ENCODE measurements around the gene HUNK. TPM values are rescaled to one million over a fixed set of nuclear protein-coding genes. Genes with fewer than 3 reads are reported as not detected.
A peak's percentile ranks its signal among the peaks of the same experiment; 100 is the strongest.
"Not testable (repeated sequence)": the region's sequence is repeated elsewhere in the genome, so short reads cannot be mapped to it uniquely, and the experiment has no call there.

The HUNK gene
- total RNA-seq, 2 donors from 2014 or later, result 5.8 to 8.4 TPM

DNA sequence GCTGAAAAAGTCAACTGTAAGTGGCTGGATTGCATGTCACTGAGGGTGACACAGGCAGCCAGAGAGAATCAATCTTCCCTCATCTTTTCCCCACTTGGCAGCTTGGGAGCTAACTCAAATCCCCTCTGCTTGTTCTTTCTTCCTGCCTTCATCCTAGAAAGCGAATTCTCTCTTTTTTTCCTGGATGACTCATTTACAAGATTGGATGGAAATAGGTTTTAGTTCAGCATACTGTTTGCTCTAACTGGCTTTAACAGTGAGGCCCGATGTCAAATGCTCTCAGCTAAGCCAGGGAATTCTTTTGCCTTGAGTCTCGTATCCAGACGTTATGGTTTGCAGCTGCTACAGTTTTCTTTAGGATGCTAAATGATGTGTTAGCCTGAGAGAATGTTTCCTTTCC is 72.7 kb downstream of the HUNK start:
- no peak overlapping the region for H3K4me3 ChIP-seq (ENCODE audit: low read length)
- no peaks in the 10 kb centered on the region for H3K9me3 Mint-ChIP-seq
- no peaks in the 10 kb centered on the region for H3K36me3 ChIP-seq (ENCODE audit: control insufficient read depth, insufficient read depth, low read length)
- no peaks in the 10 kb centered on the region for H3K27me3 ChIP-seq (ENCODE audit: control insufficient read depth, insufficient read depth, low read length, poor library complexity, severe bottlenecking)
- no peak for DNase-seq
- no peak overlapping the region for H3K4me3 Mint-ChIP-seq
- no peak overlapping the region for H3K9ac ChIP-seq (ENCODE audit: extremely low read depth, low read length, poor library complexity, severe bottlenecking)
- peaks cover 2% of the 10 kb centered on the region for H3K27me3 Mint-ChIP-seq (ENCODE audit: insufficient read depth)
- WGBS, 2 experiments (ENCODE audit: insufficient coverage in 1 of 2, insufficient read length in 1 of 2), result 60 to 86% methylated on average over 3 to 4 of the region's 4 CpGs
- no peak overlapping the region for H3K27ac Mint-ChIP-seq
- H3K4me1 Mint-ChIP-seq, result peaks cover 23% of the 10 kb centered on the region
- peaks cover 4% of the 10 kb centered on the region for H3K36me3 Mint-ChIP-seq (ENCODE audit: low read depth)
- H3K9me3 ChIP-seq (ENCODE audit: control insufficient read depth, low read length), result no peaks in the 10 kb centered on the region
- peaks cover 4% of the 10 kb centered on the region for H3K4me1 ChIP-seq (ENCODE audit: control insufficient read depth, insufficient read depth, low read length)
- TF ChIP-seq, protein P1, sequence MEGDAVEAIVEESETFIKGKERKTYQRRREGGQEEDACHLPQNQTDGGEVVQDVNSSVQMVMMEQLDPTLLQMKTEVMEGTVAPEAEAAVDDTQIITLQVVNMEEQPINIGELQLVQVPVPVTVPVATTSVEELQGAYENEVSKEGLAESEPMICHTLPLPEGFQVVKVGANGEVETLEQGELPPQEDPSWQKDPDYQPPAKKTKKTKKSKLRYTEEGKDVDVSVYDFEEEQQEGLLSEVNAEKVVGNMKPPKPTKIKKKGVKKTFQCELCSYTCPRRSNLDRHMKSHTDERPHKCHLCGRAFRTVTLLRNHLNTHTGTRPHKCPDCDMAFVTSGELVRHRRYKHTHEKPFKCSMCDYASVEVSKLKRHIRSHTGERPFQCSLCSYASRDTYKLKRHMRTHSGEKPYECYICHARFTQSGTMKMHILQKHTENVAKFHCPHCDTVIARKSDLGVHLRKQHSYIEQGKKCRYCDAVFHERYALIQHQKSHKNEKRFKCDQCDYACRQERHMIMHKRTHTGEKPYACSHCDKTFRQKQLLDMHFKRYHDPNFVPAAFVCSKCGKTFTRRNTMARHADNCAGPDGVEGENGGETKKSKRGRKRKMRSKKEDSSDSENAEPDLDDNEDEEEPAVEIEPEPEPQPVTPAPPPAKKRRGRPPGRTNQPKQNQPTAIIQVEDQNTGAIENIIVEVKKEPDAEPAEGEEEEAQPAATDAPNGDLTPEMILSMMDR (conservative IDR thresholded peaks at IDR 0.05), result no peak
- peak overlapping the region; percentile 34 for H3K27ac ChIP-seq (ENCODE audit: low read depth, low read length)

GRCh38 chr21:31946231-31946630 is 73.4 kb downstream of the HUNK start:
- DNase-seq, result no peak
- Mint-ChIP-seq H3K4me3 (no peak overlapping the region), H3K4me1 (peaks cover 23% of the 10 kb centered on the region), H3K36me3 (ENCODE audit: low read depth) (peaks cover 4% of the 10 kb centered on the region), H3K9me3 (no peaks in the 10 kb centered on the region), H3K27me3 (ENCODE audit: insufficient read depth) (peaks cover 2% of the 10 kb centered on the region), H3K27ac (no peak overlapping the region)
- 93 to 96% methylated on average over 6 to 7 of the region's 7 CpGs for WGBS, 2 experiments (ENCODE audit: insufficient coverage in 1 of 2, insufficient read length in 1 of 2)
- H3K9me3 ChIP-seq (ENCODE audit: control insufficient read depth, low read length), result no peaks in the 10 kb centered on the region
- no peak overlapping the region for H3K9ac ChIP-seq (ENCODE audit: extremely low read depth, low read length, poor library complexity, severe bottlenecking)
- H3K4me3 ChIP-seq (ENCODE audit: low read length), result no peak overlapping the region
- peaks cover 4% of the 10 kb centered on the region for H3K4me1 ChIP-seq (ENCODE audit: control insufficient read depth, insufficient read depth, low read length)
- no peaks in the 10 kb centered on the region for H3K27me3 ChIP-seq (ENCODE audit: control insufficient read depth, insufficient read depth, low read length, poor library complexity, severe bottlenecking)
- no peaks in the 10 kb centered on the region for H3K36me3 ChIP-seq (ENCODE audit: control insufficient read depth, insufficient read depth, low read length)
- no peak overlapping the region for H3K27ac ChIP-seq (ENCODE audit: low read depth, low read length)
- TF ChIP-seq, protein P1 (conservative IDR thresholded peaks at IDR 0.05), result no peak

- H3K27me3 ChIP-seq (ENCODE audit: control insufficient read depth, insufficient read depth, low read length, poor library complexity, severe bottlenecking); H3K4me3 ChIP-seq (ENCODE audit: low read length); H3K27me3 Mint-ChIP-seq (ENCODE audit: insufficient read depth); DNase-seq; H3K4me1 ChIP-seq (ENCODE audit: control insufficient read depth, insufficient read depth, low read length); H3K9ac ChIP-seq (ENCODE audit: extremely low read depth, low read length, poor library complexity, severe bottlenecking); H3K27ac Mint-ChIP-seq; H3K27ac ChIP-seq (ENCODE audit: low read depth, low read length); H3K36me3 Mint-ChIP-seq (ENCODE audit: low read depth); H3K9me3 ChIP-seq (ENCODE audit: control insufficient read depth, low read length); H3K4me3 Mint-ChIP-seq; H3K36me3 ChIP-seq (ENCODE audit: control insufficient read depth, insufficient read depth, low read length); H3K9me3 Mint-ChIP-seq: not testable (repeated sequence)
- H3K4me1 Mint-ChIP-seq, result peaks cover 23% of the 10 kb centered on the region
- WGBS, 2 experiments (ENCODE audit: insufficient coverage in 1 of 2, insufficient read length in 1 of 2), result 97% methylated on average over 20 to 32 of the region's 32 CpGs
These were observed 74.2 kb downstream of the HUNK start for GRCh38 chr21:31946876-31947550.

DNA sequence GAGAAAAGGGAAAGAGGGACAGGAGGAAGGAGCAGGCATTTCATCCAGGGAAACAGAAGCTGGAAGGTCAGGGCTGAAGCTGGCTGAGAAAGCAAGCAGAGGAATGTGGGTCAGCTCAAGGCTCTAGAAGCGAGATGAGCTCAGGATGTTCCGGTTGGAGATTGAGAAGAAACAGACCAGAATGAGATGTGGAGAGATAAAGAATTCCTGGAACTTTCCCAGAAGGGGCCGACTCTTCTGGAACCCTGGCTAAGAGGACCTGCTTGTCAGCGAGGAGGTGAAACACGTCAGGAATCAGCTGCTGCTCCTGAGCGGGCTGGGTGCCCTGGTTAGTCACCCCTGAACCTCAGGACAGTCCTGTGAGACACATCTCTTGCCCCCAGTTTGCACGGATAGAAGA is 75.9 kb downstream of the HUNK start:
- DNase-seq, result no peak
- Histone ChIP-seq H3K4me1 (ENCODE audit: control insufficient read depth, insufficient read depth, low read length) (peaks cover under 1% of the 10 kb centered on the region), H3K4me3 (ENCODE audit: low read length) (no peak overlapping the region), H3K27ac (ENCODE audit: low read depth, low read length) (no peak overlapping the region), H3K27me3 (ENCODE audit: control insufficient read depth, insufficient read depth, low read length, poor library complexity, severe bottlenecking) (no peaks in the 10 kb centered on the region), H3K9ac (ENCODE audit: extremely low read depth, low read length, poor library complexity, severe bottlenecking) (no peak overlapping the region), H3K36me3 (ENCODE audit: control insufficient read depth, insufficient read depth, low read length) (no peaks in the 10 kb centered on the region), H3K9me3 (ENCODE audit: control insufficient read depth, low read length) (no peaks in the 10 kb centered on the region)
- Mint-ChIP-seq H3K4me1 (peaks cover 17% of the 10 kb centered on the region), H3K27ac (no peak overlapping the region), H3K9me3 (no peaks in the 10 kb centered on the region), H3K4me3 (no peak overlapping the region), H3K36me3 (ENCODE audit: low read depth) (peaks cover 4% of the 10 kb centered on the region), H3K27me3 (ENCODE audit: insufficient read depth) (peaks cover 2% of the 10 kb centered on the region)
- WGBS, 2 experiments (ENCODE audit: insufficient coverage in 1 of 2, insufficient read length in 1 of 2), result 92 to 100% methylated on average over 7 of the region's 7 CpGs
- TF ChIP-seq, protein P1 (conservative IDR thresholded peaks at IDR 0.05), result no peak
